WTC11 (cell line): Measurements from ENCODE around the gene PDZRN3. TPM values are rescaled to one million over a fixed set of nuclear protein-coding genes. Genes with fewer than 3 reads are reported as not detected.

Experiments used
- ATAC-seq: fragments of 200-7000 bp; cut with Tn5 transposase; 2 replicates; pipeline ENCODE4 v1.10.0; 2021; ENCODE audit warnings: mild to moderate bottlenecking, moderate library complexity
- CTCF ChIA-PET: fragments of 300-600 bp; sonication (Branson Sonifier 250); formaldehyde crosslinking; loops from one replicate; lab custom pipeline; 2021; ENCODE audit warnings: antibody characterized with exemption; lab: Charles Lee
- POLR2A ChIA-PET: fragments of 350-600 bp; sonication (Branson Sonifier 250); formaldehyde crosslinking; loops from one replicate; lab custom pipeline; 2021; ENCODE audit warnings: antibody characterized with exemption; lab: Charles Lee
- DNase-seq: peaks from one replicate; pipeline ENCODE4 v3.0.0; 2021; ENCODE audit warnings: low spot score
- H3K27ac Mint-ChIP-seq: 2 replicates; pipeline ENCODE4 v1.8.0; 2021; ENCODE audit warnings: mixed read lengths
- H3K27me3 Mint-ChIP-seq: 2 replicates; pipeline ENCODE4 v1.8.0; 2021; ENCODE audit warnings: low read depth, mild to moderate bottlenecking, moderate library complexity, mixed read lengths
- H3K36me3 Mint-ChIP-seq: 2 replicates; pipeline ENCODE4 v1.8.0; 2021; ENCODE audit warnings: mixed read lengths
- H3K4me1 Mint-ChIP-seq: 2 replicates; pipeline ENCODE4 v1.8.0; 2022; ENCODE audit warnings: mixed read lengths
- H3K4me3 Mint-ChIP-seq: 2 replicates; pipeline ENCODE4 v1.8.0; 2021; ENCODE audit warnings: mild to moderate bottlenecking, moderate library complexity, mixed read lengths
- H3K9me3 Mint-ChIP-seq: 2 replicates; pipeline ENCODE4 v1.8.0; 2021; ENCODE audit warnings: mixed read lengths
- CREM ChIP-seq: sonication (generic); formaldehyde crosslinking; IDR thresholded peaks from 2 replicates; pipeline ENCODE4 v1.8.1; 2022; ENCODE audit warnings: mild to moderate bottlenecking, missing genetic modification reagents, moderate library complexity
- CTCF ChIP-seq: fragments of 200-600 bp; IDR thresholded peaks from 2 replicates; pipeline ENCODE4 v1.8.0; 2022; ENCODE audit warnings: antibody characterized with exemption
- EMX1 ChIP-seq: fragments of 250-450 bp; sonication (Bioruptor Pico); IDR thresholded peaks from 2 replicates; pipeline ENCODE4 v1.8.0; 2021; ENCODE audit warnings: mild to moderate bottlenecking
- FOXP1 ChIP-seq: sonication (generic); formaldehyde crosslinking; IDR thresholded peaks from 2 replicates; pipeline ENCODE4 v1.8.0; 2022; ENCODE audit warnings: missing genetic modification reagents, mild to moderate bottlenecking, moderate library complexity, borderline replicate concordance
- GRHL2 ChIP-seq: fragments of 250-450 bp; sonication (Bioruptor Pico); IDR thresholded peaks from 2 replicates; pipeline ENCODE4 v1.8.0; 2022; ENCODE audit warnings: mild to moderate bottlenecking, moderate library complexity; ENCODE audit not compliant: insufficient replicate concordance, severe bottlenecking
- HMGXB4 ChIP-seq: sonication (generic); formaldehyde crosslinking; IDR thresholded peaks from 2 replicates; pipeline ENCODE4 v1.8.1; 2023; ENCODE audit warnings: mild to moderate bottlenecking, moderate library complexity, missing genetic modification reagents
- NFE2L1 ChIP-seq: sonication (generic); formaldehyde crosslinking; IDR thresholded peaks from 2 replicates; pipeline ENCODE4 v1.8.1; 2023; ENCODE audit warnings: missing genetic modification reagents
- NR2C2 ChIP-seq: sonication (generic); formaldehyde crosslinking; IDR thresholded peaks from 2 replicates; pipeline ENCODE4 v1.8.0; 2022; ENCODE audit warnings: mild to moderate bottlenecking, missing genetic modification reagents
- RELA ChIP-seq: sonication (generic); formaldehyde crosslinking; IDR thresholded peaks from 2 replicates; pipeline ENCODE4 v1.8.1; 2022; ENCODE audit warnings: missing genetic modification reagents, mild to moderate bottlenecking, borderline replicate concordance
- SMAD3 ChIP-seq: sonication (generic); formaldehyde crosslinking; IDR thresholded peaks from 2 replicates; pipeline ENCODE4 v1.8.0; 2022; ENCODE audit warnings: missing genetic modification reagents, mild to moderate bottlenecking, borderline replicate concordance
- SOX15 ChIP-seq: fragments of 250-450 bp; sonication (Bioruptor Pico); IDR thresholded peaks from 2 replicates; pipeline ENCODE4 v1.9.0; 2021; ENCODE audit warnings: mild to moderate bottlenecking
- TEAD4 ChIP-seq: sonication (generic); formaldehyde crosslinking; IDR thresholded peaks from 2 replicates; pipeline ENCODE4 v1.8.0; 2022; ENCODE audit warnings: mild to moderate bottlenecking, missing genetic modification reagents
- ZNF281 ChIP-seq: sonication (generic); formaldehyde crosslinking; IDR thresholded peaks from 2 replicates; pipeline ENCODE4 v1.8.0; 2023; ENCODE audit warnings: mild to moderate bottlenecking, missing genetic modification reagents
- ZNF396 ChIP-seq: fragments of 250-450 bp; sonication (Bioruptor Pico); IDR thresholded peaks from 2 replicates; pipeline ENCODE4 v1.8.0; 2021; ENCODE audit warnings: mild to moderate bottlenecking, moderate library complexity, borderline replicate concordance
- ZNF512 ChIP-seq: sonication (generic); formaldehyde crosslinking; IDR thresholded peaks from 2 replicates; pipeline ENCODE4 v1.8.1; 2022; ENCODE audit warnings: missing genetic modification reagents, borderline replicate concordance
- total RNA-seq: library from RNA; stranded (reverse); gene quantifications from 3 replicates; pipeline ENCODE4 v1.2.3, GENCODE V29; 2021

Gene PDZRN3
- total RNA-seq, 1 experiment from 2014 or later, result 9.5 TPM

- POLR2A ChIA-PET, result no interaction called here
- CTCF ChIA-PET, result no interaction called here
- DNase-seq (no peak), ATAC-seq (no peak)
- Mint-ChIP-seq H3K4me1 (peaks cover 9% of the 10 kb centered on the region), H3K9me3 (peaks cover 4% of the 10 kb centered on the region), H3K27me3 (no peaks in the 10 kb centered on the region), H3K36me3 (no peaks in the 10 kb centered on the region; the same call in 1 of the 2 replicates), H3K4me3 (no peak overlapping the region), H3K27ac (no peak overlapping the region; the same call in 1 of the 2 replicates)
- TF ChIP-seq FOXP1 (no peak), CREM (no peak), GRHL2 (CRISPR knock-in tag) (no peak), CTCF (no peak), ZNF396 (CRISPR knock-in tag) (no peak), ZNF512 (CRISPR knock-in tag) (no peak), SMAD3 (CRISPR knock-in tag) (no peak), RELA (no peak)
These were observed 213.2 kb downstream of the PDZRN3 start for GRCh38 chr3:73411545-73411944.

- no peaks in the 10 kb centered on the region for H3K27me3 Mint-ChIP-seq
- H3K27ac Mint-ChIP-seq, result no peak overlapping the region
- POLR2A ChIA-PET, result no interaction called here
- no peak overlapping the region for H3K4me3 Mint-ChIP-seq
- TF ChIP-seq ZNF281 (CRISPR knock-in tag) (no peak), NR2C2 (CRISPR knock-in tag) (no peak), SOX15 (no peak), EMX1 (CRISPR knock-in tag) (no peak), TEAD4 (no peak), HMGXB4 (CRISPR knock-in tag) (no peak), SMAD3 (CRISPR knock-in tag) (no peak), NFE2L1 (CRISPR knock-in tag) (no peak)
- TF ChIP-seq, all 79 proteins: peak for 0
- CTCF ChIA-PET, result interaction anchor here (1.2 kb wide), 1 partner anchor 99 kb away, joined by 4 read pairs; no protein-coding TSS in a partner anchor
- Mint-ChIP-seq H3K4me1 (peaks cover 9% of the 10 kb centered on the region), H3K36me3 (no peaks in the 10 kb centered on the region), H3K9me3 (no peaks in the 10 kb centered on the region)
- no peak for DNase-seq
- ATAC-seq, result no peak
These were observed 215.5 kb downstream of the PDZRN3 start for GRCh38 chr3:73409138-73409763.
